GM21576 (cell line): Measurements from ENCODE around the gene BHLHA15.

ENCODE experiments used
- ATAC-seq: cut with Tn5 transposase; IDR thresholded peaks from one replicate; pipeline ENCODE4 v1.9.1; 2021; ENCODE audit warnings: mild to moderate bottlenecking, moderate library complexity; ENCODE audit not compliant: unreplicated experiment

The BHLHA15 gene

DNA sequence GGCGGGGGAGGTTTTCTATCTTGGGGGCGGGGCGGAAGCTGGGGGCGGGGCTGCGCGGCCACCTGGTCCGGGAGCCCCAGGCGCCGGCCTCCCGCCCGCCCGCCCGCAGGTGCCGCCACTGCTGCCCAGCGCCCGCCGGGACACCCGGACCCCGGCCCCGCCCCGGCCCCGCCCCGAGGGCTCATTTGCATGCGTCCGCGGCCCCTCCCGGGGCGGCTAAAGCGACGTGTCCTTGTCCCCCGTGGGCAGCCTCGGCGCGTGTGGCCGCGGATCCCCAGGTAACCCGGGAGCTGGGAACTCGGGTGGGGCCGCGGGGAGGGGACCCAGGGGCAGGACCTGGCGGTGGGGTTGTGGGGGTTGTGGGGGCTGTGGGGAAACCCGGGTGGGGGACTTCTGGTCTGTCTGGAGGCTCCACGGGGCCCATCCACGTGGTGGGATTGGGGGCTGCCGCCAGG is at the start of gene BHLHA15:
BHLHA15 (plus strand) TSS at position 219 of the 455 bp plus-strand sequence. CDS start 871 bp downstream, outside the sequence.
- no peak for ATAC-seq

DNA sequence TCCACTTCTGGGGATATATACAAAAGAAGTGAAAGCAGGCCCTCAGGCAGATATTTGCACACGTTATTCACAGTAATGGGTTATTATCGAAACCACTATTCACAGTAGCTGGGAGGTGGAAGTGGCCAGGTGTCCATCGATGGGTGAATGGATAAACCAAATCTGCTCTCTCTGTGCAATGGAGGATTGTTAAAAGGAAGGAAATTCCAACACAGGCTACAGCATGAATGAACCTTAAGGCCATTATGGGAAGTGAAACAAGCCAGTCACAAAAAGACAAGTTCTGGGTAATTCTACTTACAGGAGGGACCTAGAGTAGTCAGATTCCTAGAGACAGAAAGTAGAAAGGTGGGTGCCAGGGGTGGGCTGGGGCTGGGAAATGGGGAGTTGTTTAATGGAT is 48.5 kb upstream of the BHLHA15 start:
- ATAC-seq = no peak

DNA sequence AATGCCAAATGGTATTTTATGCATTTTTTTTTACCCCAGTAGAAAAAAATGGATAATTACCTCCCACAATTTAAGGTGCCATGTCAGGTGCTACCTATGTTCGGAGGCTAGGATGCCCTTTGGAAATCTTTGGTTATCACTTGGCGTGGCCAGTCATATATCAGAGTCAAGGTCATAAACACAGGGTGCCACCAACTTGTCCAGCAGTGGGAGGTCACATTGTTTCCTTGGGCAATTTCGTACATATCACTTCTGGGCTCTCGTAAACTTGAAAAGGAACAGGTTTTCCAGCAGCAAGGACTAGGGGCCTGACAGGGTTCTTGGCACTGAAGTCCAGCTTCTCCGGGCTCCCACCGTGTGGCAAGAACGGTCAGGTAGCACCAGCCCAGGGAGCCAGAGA is 48.0 kb upstream of the BHLHA15 start:
- ATAC-seq = no peak

DNA sequence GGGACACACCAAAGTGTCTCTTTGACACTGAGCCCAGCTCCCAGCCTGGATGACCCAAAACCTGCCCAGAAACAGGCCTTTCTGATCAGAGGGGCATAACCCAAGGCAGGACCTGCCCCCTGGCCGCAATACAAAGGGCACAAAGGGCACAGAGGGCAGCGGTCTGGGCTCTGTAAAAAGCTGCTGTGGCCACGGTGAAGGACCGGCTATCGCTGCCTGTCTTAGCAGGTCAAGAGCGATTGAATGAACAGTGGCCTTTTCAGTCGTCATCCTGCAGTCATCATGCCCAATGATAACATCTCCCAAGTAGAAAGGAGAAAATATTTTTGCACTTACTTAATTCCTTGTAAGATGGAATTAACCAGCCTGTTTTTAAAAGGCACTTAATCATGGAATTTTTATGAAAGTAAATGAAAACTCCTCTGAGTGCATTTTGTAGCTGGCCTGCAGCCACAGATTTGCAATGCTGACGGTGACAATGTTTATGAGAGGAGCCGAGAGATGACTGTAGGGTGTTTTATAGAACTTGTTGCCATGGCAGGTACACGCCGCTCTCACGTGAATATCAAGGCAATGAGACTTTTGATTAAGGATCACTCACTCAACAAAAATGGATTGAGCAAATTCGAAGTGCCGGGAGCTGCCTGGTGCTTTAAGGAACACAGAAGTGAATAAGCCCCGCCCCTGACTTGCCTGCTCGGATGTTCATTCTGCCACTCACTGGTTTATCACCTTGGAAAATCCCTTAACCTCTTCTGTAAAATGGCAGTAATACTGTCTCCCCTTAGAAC is 47.3 kb upstream of the BHLHA15 start:
- no peak for ATAC-seq

DNA sequence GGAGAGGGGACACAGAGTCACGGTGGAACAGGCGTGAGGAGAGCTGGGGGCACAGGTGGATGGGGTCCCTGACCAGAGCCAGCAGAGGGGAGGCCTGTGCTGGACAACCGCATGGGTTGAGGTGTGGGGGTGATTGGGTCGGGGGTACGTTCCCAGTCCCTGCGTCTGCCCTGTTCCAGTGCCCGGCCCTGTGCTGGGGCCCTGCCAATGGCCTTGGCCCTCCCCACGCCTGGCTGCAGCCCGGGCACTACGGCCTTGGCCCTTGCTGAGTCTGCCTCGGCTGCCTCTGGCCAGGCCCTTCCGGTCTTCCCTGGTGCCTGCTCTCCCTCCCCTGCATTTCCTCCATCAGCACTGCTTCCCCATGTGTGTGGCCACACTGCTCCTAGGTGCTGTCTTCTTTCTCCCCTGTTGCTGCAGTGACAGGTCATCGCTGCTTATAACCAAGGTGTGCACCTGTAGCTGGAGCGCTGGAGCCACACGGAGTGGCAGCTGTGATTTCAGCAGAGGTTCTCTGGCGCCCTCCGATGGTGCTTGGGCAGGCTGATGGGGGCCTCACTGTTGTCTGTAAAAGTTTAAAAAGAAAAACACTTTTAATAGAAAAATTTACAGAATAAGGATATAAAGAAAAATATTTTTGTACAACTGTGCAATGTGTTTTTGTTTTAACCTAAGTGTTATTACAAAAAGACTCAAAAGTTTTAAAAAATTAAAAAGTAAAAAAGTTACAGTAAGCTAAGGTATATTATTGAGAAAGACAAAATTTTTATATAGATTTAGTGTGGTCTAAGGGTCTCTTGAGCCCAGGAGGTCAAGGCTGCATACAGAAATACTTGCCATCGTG is 45.2 kb upstream of the BHLHA15 start:
- ATAC-seq = peak; percentile 59

DNA sequence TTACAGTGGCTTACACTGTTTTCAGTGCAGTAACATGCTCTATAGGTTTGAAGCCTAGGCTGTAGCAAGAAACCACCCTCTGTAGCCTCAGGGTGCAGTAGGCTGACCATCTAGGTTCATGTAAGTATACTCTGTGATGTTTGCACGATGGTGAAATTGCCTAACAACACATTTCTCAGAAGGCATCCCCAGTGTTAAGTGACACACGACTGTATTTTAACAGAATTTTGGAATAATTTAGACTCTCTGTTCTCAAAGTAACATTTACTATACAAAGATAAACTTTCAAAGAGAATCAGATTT is 44.6 kb upstream of the BHLHA15 start:
- no peak for ATAC-seq

DNA sequence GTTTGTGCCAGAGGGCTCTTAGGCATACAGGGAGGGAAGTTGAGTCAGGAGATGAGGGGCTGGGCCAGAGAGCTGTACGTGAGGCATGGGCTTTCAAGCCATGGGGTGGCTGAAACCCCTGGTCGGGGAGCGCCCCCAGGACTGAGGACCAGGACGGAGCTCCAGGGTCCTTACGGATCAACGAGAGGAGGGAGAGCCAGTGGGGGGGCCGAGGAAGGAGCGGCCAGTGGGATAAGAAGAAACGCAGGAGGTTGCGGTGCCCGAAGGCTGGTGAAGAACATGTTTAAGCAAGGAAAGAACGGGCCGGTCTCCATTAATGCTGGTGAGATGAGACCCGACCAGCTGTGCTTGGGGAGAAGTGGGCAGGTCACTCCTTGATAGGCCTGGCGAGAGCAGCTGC is 43.6 kb upstream of the BHLHA15 start:
- ATAC-seq = no peak

DNA sequence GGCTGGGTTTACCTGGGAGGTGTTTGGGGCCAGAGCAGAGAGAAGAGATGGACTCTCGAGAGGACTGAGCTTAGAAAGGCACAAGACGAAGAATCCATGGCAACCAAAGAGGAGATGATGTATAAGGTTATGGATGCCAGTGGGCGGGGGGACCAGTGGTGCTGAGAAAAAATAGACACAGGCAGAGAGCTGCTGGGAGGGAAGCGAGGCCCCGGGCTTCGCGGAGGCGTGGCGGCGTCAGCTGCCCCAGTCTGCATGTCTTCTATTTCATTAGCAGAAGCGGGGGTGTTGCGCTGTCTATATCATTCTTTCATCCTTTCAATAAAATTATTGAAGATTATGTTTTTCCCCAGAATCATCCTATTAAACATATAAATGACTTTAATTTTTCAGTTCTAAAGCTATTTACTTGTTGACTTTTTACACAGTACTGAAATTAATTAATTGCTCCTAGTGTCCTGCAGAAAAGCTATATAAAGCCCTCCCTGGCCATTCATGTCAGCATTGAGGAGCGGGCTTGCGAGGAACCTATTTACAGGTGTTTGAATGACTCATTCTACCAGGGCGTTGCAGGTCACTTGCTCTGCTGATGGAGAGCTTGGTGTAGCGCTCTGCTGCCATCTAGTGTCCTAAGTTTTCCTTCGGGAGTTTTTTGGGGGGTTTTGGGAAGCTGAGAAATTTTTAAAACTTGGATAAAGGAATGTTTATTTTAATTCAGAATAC is 42.9 kb upstream of the BHLHA15 start:
- peak; percentile 85 for ATAC-seq

DNA sequence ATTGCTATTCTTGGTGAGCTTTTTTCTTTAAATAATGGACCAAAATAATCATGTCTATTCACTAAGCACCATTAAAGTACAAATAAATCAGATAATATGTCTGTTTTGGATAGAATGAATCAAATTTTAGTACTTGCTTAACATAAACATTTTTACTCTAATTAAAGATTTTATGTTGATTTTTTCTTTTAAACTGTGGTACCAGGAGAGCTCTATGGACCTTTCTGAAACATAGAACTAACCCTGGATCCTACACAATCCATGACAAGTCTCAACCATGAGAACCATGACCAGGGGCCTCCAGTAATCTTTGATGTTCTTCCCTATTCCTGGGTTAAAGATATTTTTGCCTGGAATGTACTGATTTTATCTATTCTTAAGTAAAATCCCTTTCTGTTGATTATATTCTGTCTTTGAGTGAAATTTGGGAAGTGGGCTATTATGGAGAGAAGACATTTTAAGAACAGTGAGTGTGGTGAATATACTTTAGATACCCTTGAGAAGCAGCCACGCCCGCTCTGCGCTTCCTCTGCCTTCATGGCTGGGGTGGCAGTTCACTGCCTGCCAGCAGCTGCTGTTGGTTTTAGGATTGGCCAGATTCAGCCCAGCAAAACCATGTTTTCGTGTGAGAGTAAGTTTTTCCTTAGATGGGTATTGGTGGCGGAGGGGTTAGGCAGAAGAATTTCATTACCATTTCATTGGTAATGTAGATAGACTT is 42.2 kb upstream of the BHLHA15 start:
- no peak for ATAC-seq

DNA sequence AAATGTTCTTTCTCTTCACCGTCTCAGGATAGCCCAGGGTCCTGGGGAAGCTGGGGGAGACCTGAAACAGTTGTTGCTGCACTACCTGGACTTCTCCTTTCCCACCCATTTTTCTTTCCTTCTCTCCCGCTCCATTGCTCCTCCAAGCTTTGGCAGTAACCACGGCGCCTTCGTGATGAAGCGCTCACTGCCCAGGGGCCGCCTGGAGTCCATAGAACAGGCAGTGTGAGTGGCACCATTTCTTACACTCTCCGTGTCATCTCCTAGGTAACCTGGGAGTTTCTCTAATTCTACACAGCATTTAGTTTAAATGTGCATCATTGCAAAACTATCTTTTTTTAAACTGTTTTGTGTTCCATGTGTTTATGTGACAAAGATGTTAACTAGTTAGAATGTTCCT is 40.3 kb upstream of the BHLHA15 start:
- no peak for ATAC-seq

DNA sequence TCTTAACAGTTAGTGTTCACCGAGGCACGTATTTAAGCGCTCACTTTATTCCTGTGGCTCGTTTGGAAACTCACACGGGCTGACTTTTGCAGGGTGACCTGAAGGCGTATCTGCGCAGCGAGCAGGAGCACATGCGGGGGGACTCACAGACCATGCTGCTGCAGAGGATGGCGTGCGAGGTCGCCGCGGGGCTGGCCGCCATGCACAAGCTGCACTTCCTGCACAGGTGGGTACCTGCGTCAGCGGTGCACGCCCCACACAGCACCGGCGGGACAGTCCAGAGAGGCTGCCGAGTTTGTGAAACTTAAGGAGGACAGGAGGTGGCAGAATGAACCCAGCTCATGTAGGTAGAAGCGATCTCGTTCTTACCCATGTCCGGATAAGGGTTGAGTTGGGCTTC is 39.8 kb upstream of the BHLHA15 start:
- no peak for ATAC-seq

DNA sequence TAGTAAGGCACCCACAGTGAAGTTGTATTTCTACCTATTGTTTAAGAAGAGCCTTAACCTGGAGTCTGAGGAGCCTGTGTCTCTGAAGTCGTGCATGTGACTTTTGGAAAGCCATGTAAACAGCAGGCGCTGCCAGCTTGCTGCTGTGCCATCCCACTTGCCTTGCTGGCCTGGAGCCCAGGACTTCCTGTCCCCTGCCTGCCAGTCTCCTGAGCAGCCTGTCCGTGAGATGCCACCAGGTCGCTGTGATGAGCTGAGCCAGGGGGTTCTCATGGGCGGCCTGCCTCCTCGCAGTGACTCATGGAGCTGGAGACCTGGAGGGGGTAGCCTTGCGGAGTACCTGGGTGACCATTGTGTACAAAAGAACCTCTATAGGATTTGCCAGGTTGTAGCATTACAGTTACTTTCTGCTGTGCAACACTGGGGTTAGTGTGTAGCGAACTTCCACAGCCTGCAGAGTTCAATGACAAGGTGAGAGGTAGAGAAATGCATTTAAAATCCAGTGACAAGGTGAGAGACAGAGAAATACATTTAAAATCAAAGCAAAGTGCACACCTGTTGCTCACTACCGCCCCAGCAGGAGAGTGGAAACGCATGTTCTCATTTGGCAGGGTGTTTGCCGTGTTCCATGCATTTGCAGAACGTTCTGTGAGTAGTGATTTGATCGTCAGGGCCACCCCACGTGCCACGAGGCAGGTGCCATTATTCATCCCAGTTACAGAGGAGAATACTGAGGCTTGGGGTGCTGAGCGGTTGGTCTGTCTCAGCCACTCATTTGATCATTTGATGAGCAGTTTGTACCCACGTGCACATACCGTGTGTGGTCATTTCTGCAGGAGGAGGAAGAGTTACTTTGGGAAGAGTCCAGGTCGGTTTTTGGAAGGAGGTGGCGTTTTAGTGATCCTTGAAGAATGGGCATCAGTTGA is 36.6 kb upstream of the BHLHA15 start:
- ATAC-seq = no peak

DNA sequence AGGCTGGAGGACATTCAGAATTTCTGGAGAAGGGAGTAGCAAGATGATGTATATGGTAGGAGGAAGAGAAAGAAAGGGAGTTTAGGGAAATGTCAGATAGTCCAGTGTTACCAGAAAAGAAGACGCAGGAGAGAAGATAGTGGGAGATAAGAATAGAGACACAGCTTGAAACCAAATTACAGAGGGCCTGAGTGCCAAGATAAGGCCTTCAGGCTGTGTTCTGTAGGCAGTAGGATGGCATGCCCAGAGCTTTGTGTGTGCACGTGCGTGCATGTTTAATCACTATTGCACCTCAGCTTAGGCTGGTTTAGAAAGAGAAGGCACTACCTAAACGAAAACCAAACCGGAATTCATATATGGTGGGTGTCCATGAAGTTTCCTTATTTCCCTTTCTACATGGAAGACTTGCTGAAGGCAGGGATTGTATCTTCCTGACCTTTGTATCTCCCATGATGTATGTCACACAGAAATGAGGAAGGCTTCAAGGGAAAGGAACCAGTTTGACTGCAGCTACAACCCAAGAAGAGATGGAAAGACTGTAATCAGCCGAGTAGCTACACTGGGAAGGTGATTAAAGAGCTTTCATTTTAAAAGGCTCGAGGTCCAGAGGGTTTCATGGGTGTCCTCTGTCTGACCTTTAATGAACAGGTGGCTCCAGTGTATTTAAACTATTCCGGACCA is 35.8 kb upstream of the BHLHA15 start:
- ATAC-seq = no peak

DNA sequence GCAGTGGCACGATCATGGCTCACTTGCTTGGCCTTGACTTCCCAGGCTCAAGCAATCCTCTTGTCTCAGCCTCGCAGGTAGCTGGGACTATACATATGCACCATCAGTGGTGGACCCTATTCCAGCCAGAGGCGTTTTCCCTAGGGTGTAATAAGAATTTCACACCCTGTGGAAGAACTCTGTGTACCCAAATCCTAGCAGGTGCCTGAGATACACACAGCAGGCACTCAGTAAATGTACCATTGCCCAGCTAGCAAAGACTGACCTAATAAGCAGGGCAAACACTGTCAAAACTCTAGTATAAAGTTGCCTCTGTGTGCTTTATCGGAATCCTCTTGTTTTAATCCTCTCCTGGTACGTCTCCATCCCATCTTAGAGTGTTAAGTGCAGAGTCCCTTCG is 33.7 kb upstream of the BHLHA15 start:
- ATAC-seq = no peak

DNA sequence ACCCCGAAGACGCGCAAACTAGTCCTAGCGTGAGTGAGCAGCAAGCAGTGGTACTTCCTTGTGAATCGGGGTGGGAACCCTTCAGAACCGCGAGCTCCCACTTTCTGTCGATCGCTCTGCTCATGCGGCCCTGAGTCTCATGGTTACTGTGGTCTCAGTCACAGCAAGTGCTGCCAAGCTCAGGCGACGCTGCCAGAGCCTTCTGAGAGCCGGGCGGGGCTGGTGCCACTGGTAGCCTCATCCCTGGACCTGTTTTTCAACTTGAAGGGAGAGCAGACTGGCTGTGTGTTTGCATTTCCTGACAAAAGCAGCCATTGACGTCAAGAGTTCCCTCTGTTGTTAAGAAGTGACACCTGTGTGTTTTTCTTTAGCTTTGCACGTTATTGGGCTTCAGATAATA is 32.9 kb upstream of the BHLHA15 start:
- no peak for ATAC-seq

DNA sequence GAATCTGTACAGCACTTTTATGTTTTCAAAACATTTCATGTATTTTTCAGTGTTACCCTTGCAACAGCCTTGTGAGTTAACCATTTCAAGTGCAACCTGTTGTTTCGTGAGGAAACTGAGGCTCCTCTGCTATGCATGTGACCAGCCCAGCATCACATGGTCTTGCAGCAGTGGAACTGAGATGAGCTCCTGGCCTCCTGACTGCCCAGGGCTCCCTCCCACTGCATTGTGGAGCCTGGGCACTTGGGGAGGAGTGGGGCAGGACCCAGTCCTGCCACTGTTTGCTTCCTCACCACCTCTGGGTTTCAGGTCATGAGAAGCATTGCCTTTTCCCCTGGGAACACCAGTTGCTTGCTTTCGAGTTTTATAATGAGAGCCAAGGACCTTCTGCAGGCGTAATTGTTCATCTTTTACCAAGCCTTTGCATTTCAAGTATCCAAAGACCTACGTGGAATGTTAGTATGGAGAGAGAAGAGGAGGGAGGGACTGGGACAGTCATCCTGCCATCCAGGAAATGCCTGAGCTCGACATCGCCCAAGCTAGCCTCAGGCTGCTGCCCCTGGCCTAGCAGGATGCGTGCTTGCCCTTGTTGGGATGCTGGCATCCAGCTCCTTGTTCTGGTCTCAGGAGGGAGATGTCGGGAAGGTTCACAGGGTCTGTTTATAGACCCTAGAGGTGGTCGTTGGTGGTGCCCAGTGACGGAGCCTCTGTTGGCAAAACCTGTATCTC is 32.3 kb upstream of the BHLHA15 start:
- ATAC-seq = no peak

DNA sequence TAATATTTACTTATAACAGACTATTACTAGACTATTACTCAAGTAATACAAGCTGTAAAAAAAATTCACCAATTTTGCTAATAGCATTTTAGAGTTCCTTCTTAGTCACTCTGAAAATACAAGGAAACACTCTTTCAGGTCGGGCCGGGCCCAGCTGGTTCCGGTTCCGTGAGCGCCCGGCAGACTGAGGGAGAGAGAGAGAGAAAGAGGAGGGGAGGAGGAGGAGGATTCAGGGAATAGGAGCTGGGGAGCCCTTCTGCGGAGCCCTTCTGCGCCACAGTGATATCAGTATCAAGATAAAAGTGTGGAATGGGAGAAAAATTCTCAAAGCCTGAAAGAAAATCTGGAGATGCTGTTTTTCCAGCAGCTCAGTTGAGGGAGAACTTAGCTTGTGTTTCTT is 30.5 kb upstream of the BHLHA15 start:
- no peak for ATAC-seq

DNA sequence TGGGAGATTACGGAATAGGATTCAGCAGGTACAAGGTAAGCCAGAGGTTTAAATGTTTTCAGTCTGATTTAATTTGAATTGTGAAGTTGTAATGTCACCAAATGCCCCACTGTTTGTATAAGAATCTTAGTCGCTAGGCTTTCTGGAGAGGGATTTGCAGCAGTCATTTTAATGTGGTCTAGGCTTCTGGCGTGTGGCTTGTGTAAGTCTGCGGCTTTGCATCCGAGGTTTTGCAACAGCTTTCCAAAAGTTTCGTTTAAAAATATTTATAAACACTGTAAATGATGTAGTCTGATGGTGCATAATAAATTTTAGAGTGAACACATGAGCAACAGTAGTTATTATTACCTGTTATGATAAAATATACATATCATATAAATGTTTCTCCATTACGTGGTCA is 26.1 kb upstream of the BHLHA15 start:
- no peak for ATAC-seq
